Loucy (cell line): ENCODE measurements around the gene PATL2.
"Not testable (repeated sequence)": the region's sequence is repeated elsewhere in the genome, so short reads cannot be mapped to it uniquely, and the experiment has no call there.

Experiments
- H2AFZ ChIP-seq: fragments of 200-600 bp; sonication (generic); 2 replicates; pipeline ENCODE4 v1.6.0; 2016; ENCODE audit warnings: antibody characterized with exemption, mild to moderate bottlenecking, low read length, moderate library complexity
- H3F3A ChIP-seq: fragments of 200-600 bp; 2 replicates; pipeline ENCODE4 v1.6.0; 2016; ENCODE audit warnings: antibody characterized with exemption, low read depth, mild to moderate bottlenecking
- H3K27me3 ChIP-seq: fragments of 200-600 bp; sonication (generic); 2 replicates; pipeline ENCODE4 v1.6.1; 2014; ENCODE audit warnings: low read length, mild to moderate bottlenecking; ENCODE audit not compliant: insufficient read depth, poor library complexity, severe bottlenecking
- H3K36me3 ChIP-seq: fragments of 200-600 bp; sonication (generic); 2 replicates; pipeline ENCODE4 v1.6.1; 2016; ENCODE audit warnings: low read length; ENCODE audit not compliant: insufficient read depth
- H3K4me1 ChIP-seq: fragments of 200-600 bp; sonication (generic); 2 replicates; pipeline ENCODE4 v1.5.1; 2014; ENCODE audit warnings: low read length, mild to moderate bottlenecking; ENCODE audit not compliant: insufficient read depth, poor library complexity, severe bottlenecking
- H3K4me2 ChIP-seq: fragments of 200-600 bp; sonication (generic); 2 replicates; pipeline ENCODE4 v1.6.0; 2014; ENCODE audit warnings: antibody characterized with exemption, low read length, low read depth, mild to moderate bottlenecking; ENCODE audit not compliant: poor library complexity, severe bottlenecking
- H3K4me3 ChIP-seq: fragments of 200-600 bp; sonication (generic); 2 replicates; pipeline ENCODE4 v1.5.1; 2014; ENCODE audit warnings: low read length, mild to moderate bottlenecking, mixed read lengths; ENCODE audit not compliant: poor library complexity, severe bottlenecking
- H3K79me2 ChIP-seq: fragments of 200-600 bp; sonication (generic); 2 replicates; pipeline ENCODE4 v1.6.1; 2014; ENCODE audit warnings: low read length; ENCODE audit not compliant: insufficient read depth
- H3K9ac ChIP-seq: fragments of 200-600 bp; sonication (generic); 2 replicates; pipeline ENCODE4 v1.6.0; 2014; ENCODE audit warnings: mild to moderate bottlenecking, low read depth, low read length, moderate library complexity; ENCODE audit not compliant: poor library complexity, severe bottlenecking
- H3K9me2 ChIP-seq: fragments of 200-600 bp; sonication (generic); replicated peaks from 2 replicates; pipeline ENCODE4 v1.6.1; 2016; ENCODE audit warnings: low read depth, low read length, mixed read lengths
- H3K9me3 ChIP-seq: fragments of 200-600 bp; sonication (generic); 2 replicates; pipeline ENCODE4 v1.6.1; 2014; ENCODE audit warnings: mild to moderate bottlenecking, antibody characterized with exemption, low read length, low read depth; ENCODE audit not compliant: insufficient read depth
- H4K20me1 ChIP-seq: fragments of 200-600 bp; sonication (generic); 2 replicates; pipeline ENCODE4 v1.6.0; 2014; ENCODE audit warnings: antibody characterized with exemption, low read length, mild to moderate bottlenecking; ENCODE audit not compliant: insufficient read depth, poor library complexity, severe bottlenecking
- EZH2phosphoT487 ChIP-seq: fragments of 200-600 bp; IDR thresholded peaks from 2 replicates; pipeline ENCODE4 v1.6.1; 2018; ENCODE audit warnings: antibody characterized with exemption, mild to moderate bottlenecking, moderate library complexity, borderline replicate concordance
- TF ChIP-seq, protein P1 (sequence below): fragments of 200-600 bp; sonication (generic); conservative IDR thresholded peaks from 2 replicates; pipeline ENCODE4 v1.5.1; 2014; ENCODE audit warnings: mild to moderate bottlenecking, antibody characterized with exemption, low read length

PATL2 gene

GRCh38 chr15:44636976-44637375, 74.1 kb downstream of the PATL2 start:
- H3K9me3 ChIP-seq = no peaks in the 10 kb centered on the region
- H3K4me1 ChIP-seq = no peaks in the 10 kb centered on the region
- no peak overlapping the region for H3K9ac ChIP-seq
- TF ChIP-seq, protein P1, sequence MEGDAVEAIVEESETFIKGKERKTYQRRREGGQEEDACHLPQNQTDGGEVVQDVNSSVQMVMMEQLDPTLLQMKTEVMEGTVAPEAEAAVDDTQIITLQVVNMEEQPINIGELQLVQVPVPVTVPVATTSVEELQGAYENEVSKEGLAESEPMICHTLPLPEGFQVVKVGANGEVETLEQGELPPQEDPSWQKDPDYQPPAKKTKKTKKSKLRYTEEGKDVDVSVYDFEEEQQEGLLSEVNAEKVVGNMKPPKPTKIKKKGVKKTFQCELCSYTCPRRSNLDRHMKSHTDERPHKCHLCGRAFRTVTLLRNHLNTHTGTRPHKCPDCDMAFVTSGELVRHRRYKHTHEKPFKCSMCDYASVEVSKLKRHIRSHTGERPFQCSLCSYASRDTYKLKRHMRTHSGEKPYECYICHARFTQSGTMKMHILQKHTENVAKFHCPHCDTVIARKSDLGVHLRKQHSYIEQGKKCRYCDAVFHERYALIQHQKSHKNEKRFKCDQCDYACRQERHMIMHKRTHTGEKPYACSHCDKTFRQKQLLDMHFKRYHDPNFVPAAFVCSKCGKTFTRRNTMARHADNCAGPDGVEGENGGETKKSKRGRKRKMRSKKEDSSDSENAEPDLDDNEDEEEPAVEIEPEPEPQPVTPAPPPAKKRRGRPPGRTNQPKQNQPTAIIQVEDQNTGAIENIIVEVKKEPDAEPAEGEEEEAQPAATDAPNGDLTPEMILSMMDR = no peak
- TF ChIP-seq EZH2phosphoT487 = no peak
- H3K9me2 ChIP-seq = no peaks in the 10 kb centered on the region
- H3K27me3 ChIP-seq = no peaks in the 10 kb centered on the region
- no peaks in the 10 kb centered on the region for H3F3A ChIP-seq
- H3K79me2 ChIP-seq = peaks cover 8% of the 10 kb centered on the region; the same call in 1 of the 2 replicates
- H3K36me3 ChIP-seq = peaks cover 43% of the 10 kb centered on the region
- H2AFZ ChIP-seq = no peak overlapping the region
- H3K4me2 ChIP-seq = no peak overlapping the region
- H3K4me3 ChIP-seq = no peak overlapping the region
- no peaks in the 10 kb centered on the region for H4K20me1 ChIP-seq

- H3K9me2 ChIP-seq = no peaks in the 10 kb centered on the region
- H3K9me3 ChIP-seq = no peaks in the 10 kb centered on the region
- TF ChIP-seq, protein P1 = no peak
- no peak for TF ChIP-seq EZH2phosphoT487
- no peak overlapping the region for H3K4me2 ChIP-seq
- peaks cover 61% of the 10 kb centered on the region for H3K36me3 ChIP-seq
- no peaks in the 10 kb centered on the region for H3K27me3 ChIP-seq
- H2AFZ ChIP-seq = no peak overlapping the region
- H3K9ac ChIP-seq = no peak overlapping the region
- no peaks in the 10 kb centered on the region for H3K4me1 ChIP-seq
- no peaks in the 10 kb centered on the region for H3K79me2 ChIP-seq
- H3F3A ChIP-seq = no peaks in the 10 kb centered on the region
- H4K20me1 ChIP-seq = peaks cover 2% of the 10 kb centered on the region
- no peak overlapping the region for H3K4me3 ChIP-seq
These were observed 77.5 kb downstream of the PATL2 start for GRCh38 chr15:44633603-44634002.

- H3F3A ChIP-seq, H2AFZ ChIP-seq, H3K79me2 ChIP-seq, H3K4me2 ChIP-seq, H3K9ac ChIP-seq, H3K4me3 ChIP-seq, H3K4me1 ChIP-seq, H3K9me3 ChIP-seq, H4K20me1 ChIP-seq, H3K9me2 ChIP-seq, H3K27me3 ChIP-seq: not testable (repeated sequence)
- peaks cover 48% of the 10 kb centered on the region for H3K36me3 ChIP-seq
These were observed 85.8 kb downstream of the PATL2 start for GRCh38 chr15:44625286-44625685.

DNA sequence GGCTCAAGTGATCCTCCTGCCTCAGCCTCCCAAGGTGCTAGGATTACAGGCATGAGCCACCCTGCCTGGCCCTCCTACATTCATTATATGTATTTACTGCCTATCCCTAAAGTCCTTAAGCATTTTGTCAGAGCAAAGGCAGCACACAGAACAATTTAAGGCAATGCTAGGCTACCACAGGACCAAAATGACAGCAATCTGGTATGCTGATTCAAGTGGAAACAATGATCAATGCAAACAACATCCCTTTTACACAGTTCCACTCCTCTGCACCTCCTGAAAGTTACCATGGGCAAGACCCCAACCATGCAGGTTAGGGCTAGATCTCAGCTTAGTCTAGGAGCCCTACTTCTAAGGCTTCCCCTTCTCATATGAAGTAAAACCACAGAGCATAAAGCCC, 87.9 kb downstream of the PATL2 start:
- no peaks in the 10 kb centered on the region for H3K27me3 ChIP-seq
- H3K9ac ChIP-seq = no peak overlapping the region
- H4K20me1 ChIP-seq = no peaks in the 10 kb centered on the region
- H2AFZ ChIP-seq = no peak overlapping the region
- no peaks in the 10 kb centered on the region for H3K9me3 ChIP-seq
- H3K4me3 ChIP-seq = no peak overlapping the region
- TF ChIP-seq, protein P1 = no peak
- TF ChIP-seq EZH2phosphoT487 = no peak
- peaks cover 4% of the 10 kb centered on the region for H3K4me1 ChIP-seq
- H3K79me2 ChIP-seq = no peaks in the 10 kb centered on the region
- H3F3A ChIP-seq = no peaks in the 10 kb centered on the region
- H3K4me2 ChIP-seq = no peak overlapping the region
- no peaks in the 10 kb centered on the region for H3K9me2 ChIP-seq
- peaks cover 38% of the 10 kb centered on the region for H3K36me3 ChIP-seq
